GM12891 (cell line): ENCODE data around the gene KCNQ5.
A peak's percentile ranks its signal among the peaks of the same experiment; 100 is the strongest.
"Not testable (repeated sequence)": the region's sequence is repeated elsewhere in the genome, so short reads cannot be mapped to it uniquely, and the experiment has no call there.

ENCODE experiments used
- DNase-seq: peaks from one replicate; pipeline ENCODE4 v3.0.0; 2011; ENCODE audit warnings: low spot score; ENCODE audit not compliant: insufficient read length
- FAIRE-seq: peaks from 2 replicates; lab custom pipeline; 2011; peaks lifted over from hg19 to GRCh38; lab: Jason Lieb, UNC
- PAX5 ChIP-seq: IDR thresholded peaks from 2 replicates; pipeline ENCODE4 v1.6.1; 2011; ENCODE audit warnings: low read length, moderate library complexity, mild to moderate bottlenecking; ENCODE audit not compliant: insufficient read depth, severe bottlenecking
- POLR2A ChIP-seq: IDR thresholded peaks from 2 replicates; pipeline ENCODE4 v1.6.1; 2011; ENCODE audit warnings: low read depth, low read length, control low read depth
- POLR2AphosphoS5 ChIP-seq: IDR thresholded peaks from 2 replicates; pipeline ENCODE4 v1.6.1; 2011; ENCODE audit warnings: low read depth, low read length, control low read depth
- POU2F2 ChIP-seq: IDR thresholded peaks from 2 replicates; pipeline ENCODE4 v1.6.1; 2011; ENCODE audit warnings: low read depth, mild to moderate bottlenecking, control low read depth, low read length, moderate library complexity
- SPI1 ChIP-seq: IDR thresholded peaks from 2 replicates; pipeline ENCODE4 v1.6.1; 2011; ENCODE audit warnings: low read depth, low read length, control low read depth
- TAF1 ChIP-seq: IDR thresholded peaks from 2 replicates; pipeline ENCODE4 v1.6.1; 2011; ENCODE audit warnings: low read depth, low read length, control low read depth

KCNQ5 gene

DNA sequence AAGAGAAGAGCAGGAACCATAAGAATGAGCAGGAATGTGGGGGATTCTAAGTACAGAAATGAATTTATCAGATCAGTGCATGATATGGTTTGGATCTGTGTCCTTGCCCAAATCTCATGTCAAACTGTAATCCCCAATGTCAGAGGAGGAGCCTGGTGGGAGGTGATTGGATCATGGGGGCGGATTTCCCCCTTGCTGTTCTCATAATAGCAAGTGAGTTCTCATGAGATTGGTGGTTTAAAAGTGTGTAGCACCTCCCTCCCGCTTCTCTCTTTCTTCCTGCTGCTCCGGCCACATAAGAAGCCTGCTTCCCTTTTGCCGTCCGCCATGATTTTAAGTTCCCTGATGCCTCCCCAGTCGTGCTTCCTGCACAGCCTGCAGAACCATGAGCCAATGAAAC is 554.2 kb downstream of the KCNQ5 start:
- no peak for FAIRE-seq
- DNase-seq, result no peak
- TF ChIP-seq SPI1, result no peak
- no peak for TF ChIP-seq PAX5
- TF ChIP-seq TAF1, result no peak
- TF ChIP-seq POU2F2, result no peak
- TF ChIP-seq POLR2A, result no peak
- TF ChIP-seq POLR2AphosphoS5, result no peak

DNA sequence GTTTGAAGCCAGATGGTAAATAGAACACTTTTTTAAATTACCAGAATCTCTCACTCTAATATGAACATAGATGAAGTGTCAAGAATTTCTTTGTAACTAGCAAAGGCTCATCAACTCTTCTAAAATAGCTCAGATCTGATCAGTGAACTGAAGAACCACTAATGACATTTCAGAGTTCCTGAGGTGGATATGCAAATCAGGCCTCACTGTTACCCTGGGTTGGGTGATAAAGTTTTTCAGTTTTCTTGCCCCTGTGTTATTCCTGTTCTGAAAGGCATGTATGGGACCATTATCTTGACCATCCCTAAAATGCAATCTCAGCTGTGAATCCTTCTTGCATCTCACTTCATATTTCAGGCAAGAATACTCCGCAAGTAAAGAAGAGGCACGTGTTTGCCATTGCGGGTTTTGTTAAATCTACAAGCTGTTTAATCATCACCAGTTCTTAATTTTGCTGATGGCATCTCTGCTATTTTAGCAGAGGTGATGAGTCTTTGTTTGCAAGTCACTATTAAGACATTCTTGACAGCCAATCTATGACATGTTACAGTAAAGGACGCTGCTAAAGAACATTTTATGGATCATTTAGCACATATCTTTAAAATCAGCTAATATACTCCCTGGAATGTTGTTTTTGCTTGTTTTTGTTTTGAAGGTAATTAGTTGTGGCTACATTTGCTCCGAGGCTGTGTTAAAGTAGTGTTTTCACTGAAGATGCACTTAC is 555.5 kb downstream of the KCNQ5 start:
- no peak for TF ChIP-seq PAX5
- TF ChIP-seq POU2F2, result peak; percentile 85; the same call in 1 of the 2 replicates
- no peak for DNase-seq
- peak; percentile 60 for FAIRE-seq

DNA sequence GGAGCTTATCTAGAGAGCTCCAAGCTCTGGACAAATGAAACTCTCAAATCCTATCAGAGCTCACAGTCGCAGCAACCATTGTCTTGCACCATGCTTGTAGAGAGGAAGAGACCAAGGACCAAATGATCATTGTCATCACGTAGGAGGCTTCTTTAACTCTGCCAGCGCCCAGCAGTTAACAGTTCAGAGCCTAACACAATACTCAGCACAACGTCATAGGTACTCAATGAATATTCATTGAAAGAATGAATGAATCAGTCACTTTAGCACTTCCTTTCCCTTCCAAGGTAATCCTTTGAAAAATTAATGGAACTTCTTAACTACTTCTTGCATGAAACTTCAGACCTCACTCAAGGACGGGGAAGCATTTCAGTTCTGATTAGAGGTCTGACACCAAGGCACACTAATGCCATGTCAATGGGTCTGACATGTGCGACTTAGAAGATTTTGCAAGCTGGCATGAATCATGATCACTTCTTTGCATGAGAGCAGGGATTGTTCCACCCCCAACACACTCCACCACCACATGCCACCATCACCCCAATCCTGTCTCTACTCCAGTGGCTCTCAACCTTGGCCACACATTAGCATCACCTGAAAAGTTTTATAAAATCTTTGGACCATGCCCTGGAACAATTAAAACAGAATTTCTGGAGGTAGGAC is 558.3 kb downstream of the KCNQ5 start:
- FAIRE-seq (peak; percentile 64), DNase-seq (no peak)
- no peak for TF ChIP-seq POLR2AphosphoS5
- TF ChIP-seq POLR2A, result no peak
- no peak for TF ChIP-seq TAF1
- TF ChIP-seq PAX5, result no peak
- no peak for TF ChIP-seq POU2F2
- no peak for TF ChIP-seq SPI1

DNA sequence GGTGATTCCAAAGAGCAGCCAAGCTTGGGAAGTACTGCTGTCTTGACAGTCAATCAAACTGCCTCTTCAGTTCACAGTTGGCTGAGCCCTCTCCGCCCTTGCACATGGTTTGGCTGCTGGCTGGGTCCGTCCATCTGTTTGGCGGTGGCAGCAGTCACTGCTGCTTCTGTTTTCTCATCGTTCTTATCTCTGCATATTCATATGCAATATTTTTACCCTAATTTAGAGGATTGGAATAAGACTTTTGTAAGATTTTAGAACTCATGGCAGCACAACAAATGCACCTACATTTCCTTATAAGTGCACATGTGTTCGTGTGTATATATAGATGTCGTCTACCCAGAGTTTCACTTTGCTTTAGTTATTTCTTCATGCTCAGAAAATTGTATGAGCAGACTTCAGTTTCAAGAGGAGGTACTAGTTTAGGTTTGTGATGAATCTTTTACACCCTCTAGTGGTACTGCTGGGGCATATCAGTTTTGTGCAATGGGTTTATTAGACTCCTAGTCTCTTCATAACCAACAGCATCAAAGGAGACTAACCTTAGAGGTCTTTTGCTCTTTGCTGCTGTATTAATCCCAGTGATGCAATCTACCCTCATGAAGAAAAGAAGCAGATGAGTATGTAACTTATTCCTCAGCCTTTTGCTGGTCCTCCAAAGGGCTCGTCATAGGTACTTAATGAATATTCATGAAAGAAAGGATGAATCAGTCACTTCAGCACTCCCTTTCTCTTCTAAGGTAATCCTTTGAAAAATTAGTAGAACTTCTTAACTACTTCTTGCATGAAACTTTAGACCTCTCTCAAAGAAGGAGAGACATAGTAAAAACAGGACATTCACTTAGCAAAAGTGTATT is 559.1 kb downstream of the KCNQ5 start:
- TF ChIP-seq SPI1, result no peak
- no peak for TF ChIP-seq TAF1
- TF ChIP-seq POU2F2, result no peak
- no peak for TF ChIP-seq POLR2A
- TF ChIP-seq POLR2AphosphoS5, result no peak
- TF ChIP-seq PAX5, result no peak
- DNase-seq, result no peak
- peak; percentile 96 for FAIRE-seq

DNA sequence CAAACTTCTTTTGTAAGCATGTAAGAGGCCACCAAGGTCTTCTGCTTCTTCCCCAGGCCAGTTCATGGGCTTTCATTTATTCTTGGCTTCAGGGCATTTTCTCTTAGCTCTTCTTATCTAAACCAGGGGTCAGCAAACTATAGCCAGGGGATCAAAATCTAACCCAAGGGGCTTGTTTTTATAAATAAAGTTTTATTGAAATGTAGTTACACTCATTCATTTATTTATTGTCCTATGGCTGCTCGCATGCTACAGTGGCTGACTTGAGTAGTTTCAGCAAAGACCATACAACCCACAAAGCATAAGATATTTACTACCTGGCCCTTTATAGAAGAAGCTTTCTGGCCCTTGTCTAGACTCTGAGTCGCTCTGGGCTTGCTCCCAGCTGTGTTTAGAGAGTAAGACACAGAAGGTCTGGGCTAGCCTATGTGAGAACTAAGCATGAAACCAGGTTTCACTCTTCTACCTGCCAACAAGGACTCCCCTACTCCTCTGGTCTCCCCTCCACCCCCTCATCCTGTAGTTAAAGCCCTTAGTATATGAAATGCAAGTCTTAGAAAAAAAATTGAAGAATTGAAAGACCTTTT is 560.2 kb downstream of the KCNQ5 start:
- TF ChIP-seq POLR2AphosphoS5 (no peak), POU2F2 (no peak), TAF1 (no peak), PAX5 (no peak), SPI1 (no peak), POLR2A (no peak)
- DNase-seq, result no peak

DNA sequence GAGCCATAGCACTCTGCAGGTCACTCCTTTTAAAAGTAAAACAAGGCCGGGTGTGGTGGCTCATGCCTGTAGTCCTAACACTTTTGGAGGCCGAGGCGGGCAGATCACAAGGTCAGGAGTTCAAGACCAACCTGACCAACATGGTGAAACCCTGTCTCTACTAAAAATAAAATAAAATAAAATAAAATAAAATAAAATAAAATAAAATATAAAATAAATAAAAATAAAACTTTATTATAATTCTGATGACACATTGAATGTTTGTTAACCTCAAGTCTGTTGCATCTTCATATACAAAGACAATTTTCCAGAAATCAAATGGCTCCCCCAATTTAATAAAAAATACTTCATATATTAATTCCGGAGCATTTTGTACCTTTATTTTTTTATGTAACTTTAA is 571.4 kb downstream of the KCNQ5 start:
- not testable (repeated sequence) for FAIRE-seq

More for the DNA sequence above, 560.2 kb downstream of the KCNQ5 start:
- no peak for FAIRE-seq

DNA sequence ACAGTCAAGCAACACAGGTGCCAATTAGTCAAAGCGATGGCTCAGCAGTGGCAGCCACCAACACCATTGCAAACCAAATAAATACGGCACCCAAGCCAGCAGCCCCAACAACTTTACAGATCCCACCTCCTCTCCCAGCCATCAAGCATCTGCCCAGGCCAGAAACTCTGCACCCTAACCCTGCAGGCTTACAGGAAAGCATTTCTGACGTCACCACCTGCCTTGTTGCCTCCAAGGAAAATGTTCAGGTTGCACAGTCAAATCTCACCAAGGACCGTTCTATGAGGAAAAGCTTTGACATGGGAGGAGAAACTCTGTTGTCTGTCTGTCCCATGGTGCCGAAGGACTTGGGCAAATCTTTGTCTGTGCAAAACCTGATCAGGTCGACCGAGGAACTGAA is 572.9 kb downstream of the KCNQ5 start:
- DNase-seq, result no peak
- TF ChIP-seq TAF1 (no peak), POU2F2 (no peak), PAX5 (no peak), SPI1 (no peak), POLR2AphosphoS5 (no peak), POLR2A (no peak)
- no peak for FAIRE-seq

More for the DNA sequence above, 571.4 kb downstream of the KCNQ5 start:
- not testable (repeated sequence) for DNase-seq

DNA sequence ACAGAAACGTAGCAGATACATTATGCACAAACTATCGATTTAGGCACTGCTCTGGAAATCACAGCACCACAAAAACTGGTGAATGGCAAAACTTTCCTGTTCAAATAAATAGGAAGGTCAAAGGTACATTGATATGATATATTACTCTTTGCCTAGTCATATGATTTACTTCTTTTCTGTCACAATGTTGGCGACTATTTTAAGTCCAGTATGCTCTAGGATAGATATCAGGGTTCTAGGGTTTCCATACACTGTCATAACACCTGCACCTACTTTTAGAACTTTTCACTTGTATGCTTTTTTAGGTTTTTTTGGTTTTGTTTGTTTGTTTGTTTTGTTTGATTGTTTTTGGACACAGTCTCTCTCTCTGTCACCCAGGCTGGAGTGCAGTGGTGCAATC is 578.4 kb downstream of the KCNQ5 start:
- no peak for DNase-seq
- no peak for FAIRE-seq
- TF ChIP-seq SPI1, result no peak
- TF ChIP-seq POU2F2, result no peak
- no peak for TF ChIP-seq POLR2AphosphoS5
- no peak for TF ChIP-seq POLR2A
- TF ChIP-seq TAF1, result no peak
- no peak for TF ChIP-seq PAX5

DNA sequence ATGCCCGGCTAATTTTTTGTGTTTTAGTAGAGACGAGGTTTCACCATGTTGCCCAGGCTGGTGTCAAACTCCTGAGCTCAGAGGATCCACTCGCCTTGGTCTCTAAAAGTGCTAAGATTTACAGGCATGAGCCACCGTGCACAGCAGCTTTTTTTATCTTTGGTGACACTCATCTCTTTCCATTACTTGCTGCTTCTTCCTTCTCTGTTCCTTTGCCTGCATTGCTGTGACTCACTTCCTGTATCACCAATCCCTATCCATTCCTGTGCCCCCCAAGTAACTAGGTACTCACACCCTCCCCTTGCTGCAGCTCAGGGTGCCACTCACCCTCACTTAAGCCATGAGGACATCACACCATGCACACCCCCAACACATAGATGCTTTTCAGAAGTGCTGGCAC is 578.9 kb downstream of the KCNQ5 start:
- no peak for FAIRE-seq
- no peak for TF ChIP-seq POLR2AphosphoS5
- no peak for TF ChIP-seq TAF1
- no peak for TF ChIP-seq POU2F2
- no peak for TF ChIP-seq POLR2A
- TF ChIP-seq SPI1, result no peak
- TF ChIP-seq PAX5, result no peak
- no peak for DNase-seq

DNA sequence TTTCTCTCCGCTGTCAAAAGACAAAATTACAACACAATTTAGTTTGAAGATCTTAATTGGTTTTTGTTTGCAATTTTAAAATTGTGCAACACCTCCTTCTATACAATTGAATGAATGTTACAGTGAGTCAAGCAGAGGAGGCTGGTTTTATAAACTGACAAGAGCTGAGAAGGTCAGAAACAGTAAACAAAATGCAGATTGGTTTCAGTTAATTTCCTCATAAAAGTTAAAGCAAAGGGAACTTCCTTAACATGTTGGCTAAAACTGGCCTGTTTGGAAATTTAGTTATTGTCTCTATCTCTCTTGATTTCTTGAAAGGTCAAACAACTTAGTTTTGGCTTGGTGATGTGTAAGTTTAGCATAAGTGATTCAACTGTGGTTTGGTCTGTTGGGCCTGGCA is 581.2 kb downstream of the KCNQ5 start:
- TF ChIP-seq SPI1 (no peak), POLR2AphosphoS5 (no peak), POU2F2 (no peak)
- DNase-seq, result no peak
- FAIRE-seq, result no peak
